ENCODE data around the gene HSD11B2.

Gene HSD11B2

DNA sequence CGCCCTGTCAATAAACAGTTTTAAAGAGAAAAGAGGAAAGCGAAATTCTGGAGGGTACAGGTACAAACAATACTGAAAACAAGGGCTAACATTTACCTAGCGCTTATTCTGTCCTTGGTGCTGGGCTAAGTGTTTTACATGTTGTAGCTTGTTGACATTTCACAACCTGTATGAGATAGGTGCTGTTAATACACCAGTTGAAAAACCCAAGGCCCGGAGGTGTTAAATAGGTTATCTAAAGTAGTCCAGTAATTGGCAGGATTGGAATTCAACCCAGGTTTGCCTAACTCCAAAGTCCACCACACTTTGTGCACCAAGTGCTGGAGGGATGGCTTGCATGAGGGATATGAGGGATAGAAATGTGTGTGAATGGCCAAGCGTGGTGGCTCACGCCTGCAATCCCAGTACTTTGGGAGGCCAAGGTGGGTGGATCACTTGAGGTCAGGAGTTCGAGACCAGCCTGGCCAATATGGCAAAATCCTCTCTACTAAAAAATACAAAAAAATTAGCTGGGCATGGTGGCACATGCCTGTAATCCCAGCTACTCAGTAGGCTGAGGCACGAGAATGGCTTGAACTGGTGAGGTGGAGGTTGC is 47.1 kb downstream of the HSD11B2 start:
- no peak for TF ChIP-seq POLR2AphosphoS5 (IDR thresholded peaks at IDR 0.05; ENCODE audit: low read depth, low read length)
- TF ChIP-seq, protein P1, sequence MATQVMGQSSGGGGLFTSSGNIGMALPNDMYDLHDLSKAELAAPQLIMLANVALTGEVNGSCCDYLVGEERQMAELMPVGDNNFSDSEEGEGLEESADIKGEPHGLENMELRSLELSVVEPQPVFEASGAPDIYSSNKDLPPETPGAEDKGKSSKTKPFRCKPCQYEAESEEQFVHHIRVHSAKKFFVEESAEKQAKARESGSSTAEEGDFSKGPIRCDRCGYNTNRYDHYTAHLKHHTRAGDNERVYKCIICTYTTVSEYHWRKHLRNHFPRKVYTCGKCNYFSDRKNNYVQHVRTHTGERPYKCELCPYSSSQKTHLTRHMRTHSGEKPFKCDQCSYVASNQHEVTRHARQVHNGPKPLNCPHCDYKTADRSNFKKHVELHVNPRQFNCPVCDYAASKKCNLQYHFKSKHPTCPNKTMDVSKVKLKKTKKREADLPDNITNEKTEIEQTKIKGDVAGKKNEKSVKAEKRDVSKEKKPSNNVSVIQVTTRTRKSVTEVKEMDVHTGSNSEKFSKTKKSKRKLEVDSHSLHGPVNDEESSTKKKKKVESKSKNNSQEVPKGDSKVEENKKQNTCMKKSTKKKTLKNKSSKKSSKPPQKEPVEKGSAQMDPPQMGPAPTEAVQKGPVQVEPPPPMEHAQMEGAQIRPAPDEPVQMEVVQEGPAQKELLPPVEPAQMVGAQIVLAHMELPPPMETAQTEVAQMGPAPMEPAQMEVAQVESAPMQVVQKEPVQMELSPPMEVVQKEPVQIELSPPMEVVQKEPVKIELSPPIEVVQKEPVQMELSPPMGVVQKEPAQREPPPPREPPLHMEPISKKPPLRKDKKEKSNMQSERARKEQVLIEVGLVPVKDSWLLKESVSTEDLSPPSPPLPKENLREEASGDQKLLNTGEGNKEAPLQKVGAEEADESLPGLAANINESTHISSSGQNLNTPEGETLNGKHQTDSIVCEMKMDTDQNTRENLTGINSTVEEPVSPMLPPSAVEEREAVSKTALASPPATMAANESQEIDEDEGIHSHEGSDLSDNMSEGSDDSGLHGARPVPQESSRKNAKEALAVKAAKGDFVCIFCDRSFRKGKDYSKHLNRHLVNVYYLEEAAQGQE (IDR thresholded peaks at IDR 0.05; ENCODE audit: insufficient read depth in 1 of 2, low read depth in 2 of 2, low read length in 2 of 2) = no peak
- no peak for TF ChIP-seq TAF1 (IDR thresholded peaks at IDR 0.05; ENCODE audit: borderline replicate concordance, insufficient read depth, low read length)
- no peak for TF ChIP-seq FOXP2 (optimal IDR thresholded peaks at IDR 0.05; ENCODE audit: borderline replicate concordance, extremely low read depth, extremely low read length, insufficient read depth)
- no peak for TF ChIP-seq SIN3A (IDR thresholded peaks at IDR 0.05; ENCODE audit: borderline replicate concordance, insufficient read depth, low read length)

DNA sequence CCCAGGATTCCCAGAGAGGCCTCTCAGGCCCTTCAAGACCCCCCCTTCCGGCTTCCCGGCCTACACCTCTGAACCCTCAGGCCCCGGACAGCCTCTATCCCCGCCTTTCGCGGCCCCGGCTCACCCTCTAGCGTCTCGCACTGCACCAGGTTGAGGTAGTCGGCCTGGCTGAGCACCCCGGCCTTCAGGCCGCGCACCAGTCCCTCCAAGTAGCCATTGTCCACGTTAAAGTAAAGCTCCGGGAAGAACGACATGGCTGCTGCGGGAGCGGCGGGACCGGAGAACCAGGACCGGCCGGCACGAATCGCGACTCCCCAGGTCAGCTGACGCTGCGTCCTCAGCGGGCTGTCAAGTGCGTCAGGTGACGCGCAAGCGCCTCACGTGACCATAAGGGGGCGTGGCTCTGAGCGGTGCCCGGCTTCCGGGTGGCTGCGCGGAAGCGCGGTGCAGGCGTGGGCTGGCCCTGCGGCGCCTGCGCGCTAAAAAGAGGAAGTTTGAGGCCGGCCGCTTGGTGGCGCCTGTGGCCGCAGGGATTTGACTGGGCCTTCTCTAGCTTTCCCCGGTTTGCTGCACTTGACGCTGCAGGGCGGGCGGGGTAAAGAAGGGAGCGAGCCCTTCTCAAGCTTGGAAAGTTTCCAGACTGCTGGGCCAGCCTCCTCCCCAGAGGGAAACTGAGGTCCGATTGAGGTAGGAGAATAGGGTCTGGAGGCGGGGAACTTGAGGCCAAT is 50.1 kb downstream of the HSD11B2 start, which contains the start of gene ATP6V0D1:
TSS of gene ATP6V0D1 (minus strand) at position 325 of the 728 bp plus-strand sequence. CDS start at position 254, 71 bp downstream.
- TF ChIP-seq FOXP2 (optimal IDR thresholded peaks at IDR 0.05; ENCODE audit: borderline replicate concordance, extremely low read depth, extremely low read length, insufficient read depth) (peak; percentile 96), SIN3A (IDR thresholded peaks at IDR 0.05; ENCODE audit: borderline replicate concordance, insufficient read depth, low read length) (peak; percentile 96; the same call in 1 of the 2 replicates), TAF1 (IDR thresholded peaks at IDR 0.05; ENCODE audit: borderline replicate concordance, insufficient read depth, low read length) (no peak; the same call in 1 of the 2 replicates), POLR2AphosphoS5 (IDR thresholded peaks at IDR 0.05; ENCODE audit: low read depth, low read length) (peak; percentile 70)
- TF ChIP-seq, protein P1 (IDR thresholded peaks at IDR 0.05; ENCODE audit: insufficient read depth in 1 of 2, low read depth in 2 of 2, low read length in 2 of 2) = no peak

DNA sequence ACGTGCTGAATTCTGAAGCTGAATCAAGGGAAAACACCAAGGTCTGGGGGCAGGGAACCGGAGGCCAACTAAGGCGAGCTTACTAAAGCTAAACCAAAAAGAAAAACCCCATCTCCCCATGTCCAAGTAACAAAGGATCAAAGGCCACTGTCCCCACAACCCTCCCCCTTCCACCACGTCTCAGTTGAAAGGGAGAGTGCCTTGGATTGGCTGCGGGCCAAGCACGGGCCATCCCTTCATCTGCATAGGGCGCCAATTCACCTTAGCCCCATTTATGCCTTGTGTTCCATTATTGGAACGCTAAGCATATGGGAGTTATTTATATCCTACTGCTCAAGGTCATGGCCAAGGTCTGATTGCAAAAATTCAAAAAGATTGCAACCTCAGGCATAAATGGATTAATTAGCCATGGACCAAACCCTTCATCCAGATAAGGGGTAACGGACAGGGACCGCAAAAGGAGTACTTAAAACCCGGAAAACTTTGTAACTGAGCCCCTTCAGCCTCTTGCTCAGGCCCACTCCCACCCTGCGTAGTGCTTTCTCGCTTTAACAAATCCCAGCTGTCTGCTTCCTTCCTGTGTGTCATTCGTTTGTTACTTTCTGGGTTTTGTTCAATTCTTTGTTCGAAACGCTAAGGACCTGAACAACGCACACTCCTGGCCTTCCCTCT is 50.8 kb downstream of the HSD11B2 start:
- TF ChIP-seq, protein P1 (IDR thresholded peaks at IDR 0.05; ENCODE audit: insufficient read depth in 1 of 2, low read depth in 2 of 2, low read length in 2 of 2) = no peak
- TF ChIP-seq TAF1 (IDR thresholded peaks at IDR 0.05; ENCODE audit: borderline replicate concordance, insufficient read depth, low read length) (no peak), POLR2AphosphoS5 (IDR thresholded peaks at IDR 0.05; ENCODE audit: low read depth, low read length) (no peak), FOXP2 (optimal IDR thresholded peaks at IDR 0.05; ENCODE audit: borderline replicate concordance, extremely low read depth, extremely low read length, insufficient read depth) (no peak), SIN3A (IDR thresholded peaks at IDR 0.05; ENCODE audit: borderline replicate concordance, insufficient read depth, low read length) (no peak)

DNA sequence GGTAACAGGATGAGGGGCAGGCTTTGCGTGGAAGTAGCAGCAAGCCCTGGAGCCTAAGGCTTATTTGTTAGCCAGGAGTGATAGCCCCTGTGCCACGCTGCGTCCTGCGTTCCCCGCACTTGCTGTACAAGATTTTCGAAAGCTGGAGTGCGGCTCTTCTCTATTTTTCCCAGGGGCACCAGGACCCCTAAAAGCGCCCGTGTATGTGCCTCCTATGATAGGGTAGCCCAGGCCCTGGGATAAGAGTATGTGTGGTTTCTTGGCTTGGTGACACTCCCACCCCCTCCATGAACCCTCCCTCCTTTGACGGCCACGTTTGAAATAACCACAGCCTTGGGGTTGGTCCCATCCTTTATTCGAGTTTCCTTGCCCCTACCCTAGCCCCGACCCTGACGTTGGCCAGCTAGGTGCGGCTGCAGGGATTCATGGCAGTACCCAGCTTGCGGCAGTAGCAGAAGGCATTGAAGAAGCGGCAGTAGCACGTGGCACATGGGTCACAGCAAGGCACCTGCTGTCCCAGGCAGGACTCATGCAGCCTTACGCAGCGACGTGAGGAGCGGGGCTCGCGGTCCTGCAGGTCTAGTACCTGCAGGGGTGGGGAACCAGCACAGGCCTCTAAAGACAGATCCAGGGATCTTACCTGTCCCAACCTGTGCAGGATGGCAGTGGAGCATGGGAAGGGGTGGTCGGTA is 51.5 kb downstream of the HSD11B2 start:
- TF ChIP-seq, protein P1 (IDR thresholded peaks at IDR 0.05; ENCODE audit: insufficient read depth in 1 of 2, low read depth in 2 of 2, low read length in 2 of 2) = no peak
- TF ChIP-seq FOXP2 (optimal IDR thresholded peaks at IDR 0.05; ENCODE audit: borderline replicate concordance, extremely low read depth, extremely low read length, insufficient read depth) = no peak
- TF ChIP-seq SIN3A (IDR thresholded peaks at IDR 0.05; ENCODE audit: borderline replicate concordance, insufficient read depth, low read length) = no peak
- TF ChIP-seq TAF1 (IDR thresholded peaks at IDR 0.05; ENCODE audit: borderline replicate concordance, insufficient read depth, low read length) = no peak
- TF ChIP-seq POLR2AphosphoS5 (IDR thresholded peaks at IDR 0.05; ENCODE audit: low read depth, low read length) = no peak

Measured in PFSK-1 (cell line).